K562 (cell line): ENCODE results near the gene BICD1. TPM values are rescaled to one million over a fixed set of nuclear protein-coding genes. Genes with fewer than 3 reads are reported as not detected.

ENCODE experiments used
- ATAC-seq: fragments of 200-7000 bp; cut with Tn5 transposase; 3 replicates; pipeline ENCODE4 v1.9.1; 2020; ENCODE audit warnings: moderate library complexity
- BruUV-seq: library from RNA; stranded (reverse); fragments of 400-500 nt; replicated peaks from 2 replicates; lab custom pipeline; 2021; lab: Mats Ljungman, UMichigan
- CTCF ChIA-PET: fragments of 300-600 bp; formaldehyde crosslinking; extraction: SDS; loops from one replicate; lab custom pipeline; 2021; ENCODE audit warnings: low intra/inter-chr PET ratio; lab: Yijun Ruan, JAX
- POLR2A ChIA-PET: fragments of 300-600, 350-650 bp; sonication (Branson Sonifier 250); formaldehyde crosslinking; extraction: SDS; loops from one replicate; lab custom pipeline; 2021; ENCODE audit warnings: antibody characterized with exemption, inconsistent platforms; lab: Yijun Ruan, JAX
- DNase-seq, 4 experiments: peaks; one replicate each; pipeline versions ENCODE4 v3.0.0 to v3.0.0-alpha.2; 2011 to 2018; ENCODE audit warnings: low spot score in 3 of 4, mixed read lengths in 3 of 4; ENCODE audit errors: extremely low read depth in 1 of 4
- FAIRE-seq: peaks from 2 replicates; lab custom pipeline; 2011; peaks lifted over from hg19 to GRCh38; lab: Jason Lieb, UNC
- H2AFZ ChIP-seq: 2 replicates; pipeline ENCODE4 v1.6.0; 2011; ENCODE audit warnings: low read depth, low read length, control low read depth, inconsistent platforms
- H3K27ac ChIP-seq: fragments of 200-600 bp; 3 replicates; pipeline ENCODE4 v1.8.0; 2011; ENCODE audit warnings: low read depth, mild to moderate bottlenecking, control low read depth, inconsistent platforms, low read length, moderate library complexity, mixed read lengths; ENCODE audit errors: extremely low read depth
- H3K27me3 ChIP-seq, 2 experiments: fragments of 300-600 bp in 1 of 2; 2 replicates in 1 of 2; 3 replicates in 1 of 2; pipeline versions ENCODE4 v1.6.0 to v1.8.0; 2011; ENCODE audit warnings: inconsistent platforms in 2 of 2, low read length in 2 of 2, mild to moderate bottlenecking in 1 of 2, mixed read lengths in 1 of 2, moderate library complexity in 1 of 2; ENCODE audit not compliant: control insufficient read depth in 2 of 2, insufficient read depth in 2 of 2
- H3K36me3 ChIP-seq: fragments of 300-600 bp; 3 replicates; pipeline ENCODE4 v1.8.0; 2011; ENCODE audit warnings: mild to moderate bottlenecking, low read length, inconsistent platforms; ENCODE audit not compliant: control insufficient read depth, insufficient read depth
- H3K4me1 ChIP-seq, 2 experiments: fragments of 200-600 bp in 1 of 2; replicated peaks in 1 of 2; 2 replicates in 1 of 2; 3 replicates in 1 of 2; pipeline versions ENCODE4 v1.5.1 to v1.8.0; 2011; ENCODE audit warnings: inconsistent platforms in 2 of 2, low read length in 2 of 2, mild to moderate bottlenecking in 1 of 2, mixed read lengths in 1 of 2, moderate library complexity in 1 of 2; ENCODE audit not compliant: control insufficient read depth in 2 of 2, insufficient read depth in 2 of 2
- H3K4me2 ChIP-seq: 2 replicates; pipeline ENCODE4 v1.6.1; 2011; ENCODE audit warnings: low read length, control low read depth, inconsistent platforms, mixed read lengths; ENCODE audit not compliant: insufficient read depth
- H3K4me3 ChIP-seq: fragments of 200-600 bp; sonication (generic), shearing (Covaris generic); 2 replicates; pipeline ENCODE4 v1.5.1; 2016; ENCODE audit warnings: control low read depth, inconsistent platforms
- H3K79me2 ChIP-seq: fragments of 200-600 bp; 3 replicates; pipeline ENCODE4 v1.8.0; 2011; ENCODE audit warnings: low read length, inconsistent platforms; ENCODE audit not compliant: control insufficient read depth, insufficient read depth
- H3K9ac ChIP-seq, 2 experiments: 2 replicates each; pipeline versions ENCODE4 v1.6.0 to v1.6.1; 2011; ENCODE audit warnings: low read depth in 2 of 2, low read length in 2 of 2, control low read depth in 1 of 2, inconsistent platforms in 1 of 2, mild to moderate bottlenecking in 1 of 2, mixed read lengths in 1 of 2; ENCODE audit not compliant: insufficient read depth in 1 of 2
- H3K9me1 ChIP-seq: one replicate; pipeline ENCODE4 v1.6.0; 2011; ENCODE audit warnings: inconsistent platforms, mild to moderate bottlenecking, low read length, moderate library complexity; ENCODE audit not compliant: control insufficient read depth, insufficient read depth
- H3K9me3 ChIP-seq: replicated peaks from 2 replicates; pipeline ENCODE4 v1.5.1; 2011; ENCODE audit warnings: low read depth, low read length, inconsistent platforms; ENCODE audit not compliant: control insufficient read depth, insufficient read depth
- H4K20me1 ChIP-seq: replicated peaks from 2 replicates; pipeline ENCODE4 v1.6.1; 2011; ENCODE audit warnings: low read length, inconsistent platforms, mixed read lengths; ENCODE audit not compliant: control insufficient read depth, insufficient read depth
- SMARCB1 ChIP-seq: IDR thresholded peaks from 2 replicates; pipeline ENCODE4 v1.6.1; 2011; ENCODE audit warnings: improper control_type of control experiment, low read depth; ENCODE audit not compliant: insufficient read length
- TAF7 ChIP-seq: fragments of 450-650 bp; IDR thresholded peaks from 2 replicates; pipeline ENCODE4 v1.6.1; 2016; ENCODE audit warnings: missing genetic modification characterization, missing compliant biosample characterization
- ZNF398 ChIP-seq: fragments of 250-450 bp; sonication (Bioruptor Pico); IDR thresholded peaks from 2 replicates; pipeline ENCODE4 v1.8.0; 2021; ENCODE audit warnings: moderate library complexity, mild to moderate bottlenecking, inconsistent platforms
- ZSCAN32 ChIP-seq: fragments of 450-650 bp; formaldehyde crosslinking; IDR thresholded peaks from 2 replicates; pipeline ENCODE4 v1.4.0; 2020; ENCODE audit warnings: mild to moderate bottlenecking, moderate library complexity
- WGBS: fragments of 100-300 bp; shearing (Covaris generic); methylation state at CpG from one replicate; pipeline ENCODE4 v1.1.6; 2016; ENCODE audit warnings: low coverage, mixed read lengths; ENCODE audit not compliant: insufficient coverage; ENCODE audit errors: missing lambda C conversion rate; 5-methylcytosine and 5-hydroxymethylcytosine counted together
- in situ Hi-C: fragments of 300-500 bp; cut with MboI; formaldehyde crosslinking; loops from 4 replicates; pipeline ENCODE4 v1.15.0; 2018; ENCODE audit warnings: inconsistent platforms, mixed read lengths
- intact Hi-C: fragments of 100-400 bp; cut with micrococcal nuclease; formaldehyde crosslinking; loops from 2 replicates; pipeline ENCODE4 v1.14.2; 2022
- polyA plus RNA-seq, 8 experiments: library from polyadenylated mRNA; depleted of rRNA in 4 of 8; stranded (reverse) in 5 of 8; unstranded in 3 of 8; fragments of >200 nt; fragmentation: Nextera tagmentation in 2 of 8; fragmentation: Illumina TruSeq in 1 of 8; extraction: Ambion mirVana in 2 of 8; extraction: Trizol in 1 of 8; gene quantifications; 2 replicates each; pipeline versions ENCODE4 v1.2.1 to v1.2.3, GENCODE V29; 2011 to 2014; ENCODE audit warnings: inconsistent platforms in 1 of 8, missing spikeins in 1 of 8
- total RNA-seq, 7 experiments: library from RNA; depleted of rRNA in 6 of 7; stranded (reverse); fragments of >200 nt in 6 of 7; fragmentation: Illumina TruSeq in 2 of 7; extraction: Trizol in 2 of 7; gene quantifications; 2 replicates each; pipeline versions ENCODE4 v1.2.1 to v1.2.3, GENCODE V29; 2011 to 2021; ENCODE audit warnings: low replicate concordance in 1 of 7

Gene BICD1
- total and polyA plus RNA-seq, 9 of the 15 experiments (the other 6 are each of a cell fraction or from before 2014, with no cell fraction given): 3.5 to 21.1 (median 12.5) TPM

- TF ChIP-seq ZNF398 (CRISPR knock-in tag) (no peak), SMARCB1 (no peak), ZSCAN32 (CRISPR knock-in tag) (no peak), TAF7 (tag) (no peak)
- no peak overlapping the region for H2AFZ ChIP-seq
- 23% methylated on average over 1 of the region's 1 CpG for WGBS
- H3K9ac ChIP-seq: no peak overlapping the region
- no peaks in the 10 kb centered on the region for H4K20me1 ChIP-seq
- no peaks in the 10 kb centered on the region for H3K36me3 ChIP-seq
- H3K4me2 ChIP-seq: no peak overlapping the region
- no peak overlapping the region for H3K27ac ChIP-seq
- CTCF ChIA-PET: no interaction called here
- H3K9me1 ChIP-seq: no peaks in the 10 kb centered on the region
- H3K27me3 ChIP-seq: no peaks in the 10 kb centered on the region
- intact Hi-C loops (no loop called here), in situ Hi-C loops (no loop called here)
- no peaks in the 10 kb centered on the region for H3K9me3 ChIP-seq
- peaks cover 6% of the 10 kb centered on the region in 2 experiments; a peak in 4 of 5 replicates for H3K4me1 ChIP-seq
- no peak for ATAC-seq
- FAIRE-seq: no peak
- BruUV-seq: no TSS peak
- DNase-seq: no peak
- no peak overlapping the region for H3K4me3 ChIP-seq
- POLR2A ChIA-PET: interaction anchor here (1.0 to 1.2 kb wide), 2 partner anchors 10 to 12 kb away, joined by 4 read pairs; no protein-coding TSS in a partner anchor
- no peaks in the 10 kb centered on the region for H3K79me2 ChIP-seq
Observed at GRCh38 chr12:32124637-32125036, 18.0 kb downstream of the BICD1 start.
